HG02840 (cell line): ENCODE data around the gene NMT1.

ENCODE experiments used
- ATAC-seq: cut with Tn5 transposase; IDR thresholded peaks from one replicate; pipeline ENCODE4 v1.9.1; 2021; ENCODE audit warnings: mild to moderate bottlenecking, moderate library complexity, moderate number of reproducible peaks; ENCODE audit not compliant: unreplicated experiment, low FRiP score

Gene NMT1

DNA sequence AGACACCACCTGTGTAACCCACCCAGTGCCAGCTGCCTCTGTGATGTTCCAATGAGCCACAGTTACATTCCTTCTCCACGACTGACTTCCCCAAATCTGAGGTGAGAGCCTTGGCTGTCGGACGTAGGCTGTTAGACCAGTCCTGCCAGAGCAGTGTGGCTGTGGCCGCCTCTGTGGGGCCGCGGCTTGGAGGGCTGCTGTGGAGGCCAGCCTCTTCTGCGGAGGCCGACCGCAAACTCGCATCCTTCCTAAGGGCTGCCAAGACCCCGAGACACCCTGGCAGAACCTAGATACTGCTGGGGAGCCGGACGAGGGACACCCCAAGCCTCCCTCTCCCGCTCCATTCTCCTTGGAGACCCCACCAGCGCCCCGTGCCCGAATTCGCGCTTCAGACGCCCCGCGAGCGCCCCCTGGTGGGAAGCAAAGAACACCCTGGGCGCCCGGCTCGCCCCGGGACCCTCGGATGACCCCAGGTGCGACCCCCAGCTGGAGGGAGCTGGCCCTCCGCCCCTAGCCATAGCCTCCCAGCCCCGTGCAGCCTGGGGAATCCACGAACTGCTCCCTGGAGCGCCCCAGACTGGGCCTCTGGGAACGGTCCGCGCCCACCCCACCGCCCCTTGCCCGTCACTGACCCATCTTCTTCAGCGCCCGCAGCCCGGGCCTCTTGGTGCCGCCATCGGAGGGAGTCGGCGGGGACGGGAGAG lies 70.7 kb downstream of the NMT1 start:
- no peak for ATAC-seq

DNA sequence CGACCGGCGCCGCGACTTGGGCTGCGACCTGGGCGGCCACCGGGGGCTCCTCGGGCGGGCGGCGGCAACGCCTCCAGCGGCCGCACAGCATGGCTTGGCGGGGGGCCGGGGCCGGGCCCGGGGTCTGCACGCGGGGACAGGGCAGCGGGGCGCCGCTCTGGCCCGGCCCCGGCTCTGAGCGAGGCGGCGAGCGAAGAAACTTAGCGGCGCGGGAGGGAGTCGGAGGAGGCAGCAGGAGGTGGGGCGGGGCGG lies 71.1 kb downstream of the NMT1 start, which contains the start of gene PLCD3:
Gene PLCD3, minus strand, starts transcription at position 196 of the 252 bp plus-strand sequence. Its CDS starts 105 bp downstream, at position 91.
- ATAC-seq: no peak

DNA sequence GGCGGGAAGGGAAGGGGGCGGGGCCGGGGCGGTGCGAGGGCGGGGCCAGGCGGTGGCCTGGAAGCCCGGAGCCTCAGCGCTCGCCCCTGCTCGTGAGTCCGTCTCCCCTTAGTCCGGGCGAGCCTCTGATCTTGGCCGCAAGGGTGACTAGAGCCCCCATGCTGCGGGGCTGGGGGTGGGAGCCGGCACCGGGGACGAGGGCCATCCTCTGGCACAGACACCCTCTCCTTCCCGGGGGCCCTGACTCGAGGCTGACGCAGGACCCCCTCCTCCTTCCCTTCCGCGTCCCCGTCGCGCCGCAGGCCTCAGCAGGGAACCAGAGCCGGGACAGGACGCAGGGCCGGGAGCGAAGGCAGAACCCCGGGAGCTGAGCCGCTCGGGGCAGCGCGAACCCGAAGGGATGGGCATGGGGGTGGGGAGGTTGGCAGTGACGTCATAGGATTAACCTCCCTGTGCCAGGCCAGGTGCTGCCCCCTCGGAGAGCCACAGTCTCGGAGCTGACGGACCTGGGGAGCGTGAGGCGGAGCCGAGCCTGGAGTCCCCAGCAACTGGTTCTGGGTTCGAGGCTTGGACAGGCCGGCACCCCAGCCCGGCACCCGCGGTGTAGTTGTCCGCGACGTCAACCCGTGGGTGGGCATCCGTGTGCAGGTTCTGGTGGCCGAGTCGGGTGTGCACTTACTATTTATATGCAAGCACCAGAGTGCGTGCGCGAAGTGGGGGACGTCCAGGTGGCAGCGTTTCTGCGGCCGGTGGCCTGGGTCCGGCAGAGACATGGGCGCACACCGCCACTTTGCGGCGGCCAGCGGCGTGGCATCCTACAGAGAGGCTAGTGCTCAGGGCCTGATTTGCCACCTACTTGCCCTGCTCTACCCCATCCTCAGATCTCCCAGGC lies 71.7 kb downstream of the NMT1 start:
- ATAC-seq: no peak

DNA sequence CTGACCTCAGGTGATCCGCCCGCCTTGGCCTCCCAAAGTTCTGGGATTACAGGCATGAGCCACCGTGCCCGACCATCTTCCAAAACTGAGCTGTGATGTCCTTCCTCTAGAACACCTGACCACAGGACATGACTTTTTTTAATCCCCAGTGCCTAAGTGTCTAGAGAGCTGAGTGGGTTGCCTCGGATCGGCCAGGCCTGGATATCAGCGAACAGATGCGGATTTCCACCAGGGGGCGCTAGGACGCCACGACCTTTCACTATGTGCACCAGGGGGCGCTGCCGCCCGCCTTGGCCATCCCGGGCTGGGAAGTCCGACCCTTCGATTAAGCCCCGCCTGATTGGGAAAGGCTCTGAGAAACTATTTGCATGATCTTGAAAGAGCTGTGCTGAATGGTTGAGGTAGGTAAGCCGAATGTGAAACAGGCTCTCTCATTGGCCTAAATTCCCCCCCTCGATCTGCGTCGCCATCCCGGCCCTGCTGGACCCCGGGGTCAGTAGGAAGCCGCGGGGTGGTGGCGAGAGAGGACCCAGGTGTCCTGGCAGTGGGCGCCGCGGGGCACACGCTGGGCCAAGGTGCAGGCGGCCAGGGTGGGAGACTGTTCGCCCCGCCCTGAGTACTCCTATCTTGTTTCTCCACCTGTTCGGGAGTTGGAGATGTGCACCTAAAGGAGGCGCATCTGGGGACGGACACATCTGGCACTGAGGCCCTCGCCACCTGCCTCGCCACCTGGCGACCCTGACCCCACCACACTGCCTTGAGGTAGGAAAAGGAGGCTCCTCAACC lies 74.3 kb downstream of the NMT1 start, which contains the start of gene ACBD4:
Gene ACBD4, plus strand, starts transcription at position 496 of the 786 bp plus-strand sequence. CDS start 458 bp downstream, outside the sequence.
- ATAC-seq: peak; percentile 70

DNA sequence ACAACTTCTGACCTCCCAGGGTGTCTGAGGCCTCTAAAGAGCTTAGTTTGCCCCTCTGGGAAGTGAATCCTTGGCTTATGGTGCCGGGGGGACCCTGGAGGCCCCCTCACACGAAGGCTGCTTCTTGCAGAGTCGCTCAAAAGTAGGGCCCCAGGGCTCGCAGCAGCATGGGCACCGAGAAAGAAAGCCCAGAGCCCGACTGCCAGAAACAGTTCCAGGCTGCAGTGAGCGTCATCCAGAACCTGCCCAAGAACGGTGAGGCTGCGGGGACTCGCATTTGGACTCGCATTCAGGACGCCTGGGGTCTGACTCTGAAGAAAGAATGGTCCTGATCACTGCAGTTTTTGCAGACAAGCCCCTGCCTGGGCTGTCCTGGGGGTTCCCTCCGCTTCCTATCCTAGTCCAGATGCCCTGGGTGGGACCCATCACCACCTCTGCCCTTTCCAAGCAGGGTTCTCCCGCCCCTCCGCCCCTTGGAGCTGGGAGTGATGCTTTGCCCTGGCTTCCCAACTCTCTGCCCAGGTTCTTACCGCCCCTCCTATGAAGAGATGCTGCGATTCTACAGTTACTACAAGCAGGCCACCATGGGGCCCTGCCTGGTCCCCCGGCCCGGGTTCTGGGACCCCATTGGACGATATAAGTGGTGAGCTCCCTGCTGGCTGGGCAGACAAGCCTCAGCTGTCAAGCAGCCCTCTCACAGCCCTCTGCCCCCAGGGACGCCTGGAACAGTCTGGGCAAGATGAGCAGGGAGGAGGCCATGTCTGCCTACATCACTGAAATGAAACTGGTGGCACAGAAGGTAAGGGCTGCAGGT lies 75.1 kb downstream of the NMT1 start:
- ATAC-seq: no peak

DNA sequence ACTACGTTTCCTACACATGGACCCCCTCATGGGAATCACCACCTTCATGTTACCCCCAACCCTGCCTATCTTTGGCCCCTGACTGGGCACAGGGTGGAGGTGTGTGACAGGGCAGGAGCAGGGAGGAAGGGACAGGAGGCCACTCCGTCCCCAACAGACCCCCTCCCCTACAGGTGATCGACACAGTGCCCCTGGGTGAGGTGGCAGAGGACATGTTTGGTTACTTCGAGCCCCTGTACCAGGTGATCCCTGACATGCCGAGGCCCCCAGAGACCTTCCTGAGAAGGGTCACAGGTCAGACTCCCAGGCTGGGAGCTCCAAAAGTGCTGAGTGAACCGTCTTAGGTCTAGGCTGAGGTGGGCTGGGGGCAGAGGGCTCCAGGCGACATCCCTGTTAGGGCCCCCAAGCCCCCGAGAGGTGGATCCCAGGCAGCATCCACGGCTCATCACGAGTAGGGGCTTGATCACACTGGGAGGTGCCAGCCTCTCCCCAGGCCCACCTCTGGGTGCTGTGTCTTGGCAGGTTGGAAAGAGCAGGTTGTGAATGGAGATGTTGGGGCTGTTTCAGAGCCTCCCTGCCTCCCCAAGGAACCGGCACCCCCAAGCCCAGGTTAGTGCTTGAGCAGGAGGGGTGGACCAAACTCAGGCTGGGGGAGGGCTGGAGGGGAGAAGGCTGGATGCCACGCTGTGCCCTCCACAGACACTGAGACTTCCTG lies 75.9 kb downstream of the NMT1 start:
- ATAC-seq: no peak

DNA sequence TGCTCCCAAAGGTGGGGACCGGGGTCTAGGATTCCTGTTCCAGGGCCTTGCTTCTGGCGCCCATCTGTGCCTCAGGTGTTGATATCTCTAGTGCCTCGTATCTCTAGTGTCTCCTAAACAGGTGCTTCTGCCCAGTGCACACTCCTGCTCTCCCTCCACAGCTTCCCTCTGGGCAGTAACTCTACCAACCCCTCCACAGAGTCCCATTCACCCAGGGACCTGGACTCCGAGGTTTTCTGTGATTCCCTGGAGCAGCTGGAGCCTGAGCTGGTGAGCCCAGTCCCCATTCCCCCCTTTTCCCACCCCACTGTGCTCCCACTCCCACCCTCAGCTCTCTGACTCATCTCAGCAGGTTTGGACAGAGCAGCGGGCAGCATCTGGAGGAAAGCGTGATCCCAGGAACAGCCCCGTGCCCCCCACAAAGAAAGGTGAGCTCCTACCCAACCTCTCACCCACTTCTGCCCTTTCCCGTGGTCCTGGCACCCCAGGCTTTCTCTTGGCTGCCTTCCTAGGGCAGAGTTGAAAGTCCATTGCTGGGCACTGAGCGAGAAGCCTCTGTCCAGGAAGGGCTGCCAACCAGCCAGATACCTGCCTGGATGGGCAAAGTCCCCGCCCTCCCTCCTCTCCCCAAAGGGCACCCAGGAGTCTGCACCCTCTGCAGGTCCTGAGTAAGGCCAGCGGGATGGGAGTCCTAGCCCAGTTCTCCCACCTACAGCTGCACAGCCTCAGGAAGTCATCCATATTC lies 76.6 kb downstream of the NMT1 start:
- no peak for ATAC-seq

DNA sequence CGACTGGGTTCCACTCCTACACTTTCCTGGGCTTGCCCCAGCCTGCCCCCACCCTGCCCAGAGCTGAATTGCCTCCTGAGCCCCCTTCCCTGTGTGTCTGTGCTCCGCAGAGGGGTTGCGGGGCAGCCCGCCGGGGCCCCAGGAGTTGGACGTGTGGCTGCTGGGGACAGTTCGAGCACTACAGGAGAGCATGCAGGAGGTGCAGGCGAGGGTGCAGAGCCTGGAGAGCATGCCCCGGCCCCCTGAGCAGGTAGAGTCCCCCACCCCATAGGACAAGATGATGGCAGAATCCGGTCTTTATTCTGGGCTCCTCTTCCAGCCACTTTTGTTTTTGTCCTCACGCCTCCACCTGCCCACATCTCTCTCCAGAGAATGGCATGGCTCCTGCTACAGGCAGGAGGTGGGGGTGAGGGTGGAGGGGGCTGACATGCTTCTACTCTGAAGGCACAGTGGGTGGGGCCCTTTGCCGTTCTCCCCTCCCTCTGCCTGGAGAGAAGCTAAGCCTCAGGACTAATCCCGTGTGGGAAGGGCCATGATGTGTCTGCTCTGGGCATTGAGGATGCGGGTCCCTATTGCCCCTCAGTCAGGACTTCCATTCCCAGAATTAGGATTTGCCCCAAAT lies 77.9 kb downstream of the NMT1 start:
- no peak for ATAC-seq

DNA sequence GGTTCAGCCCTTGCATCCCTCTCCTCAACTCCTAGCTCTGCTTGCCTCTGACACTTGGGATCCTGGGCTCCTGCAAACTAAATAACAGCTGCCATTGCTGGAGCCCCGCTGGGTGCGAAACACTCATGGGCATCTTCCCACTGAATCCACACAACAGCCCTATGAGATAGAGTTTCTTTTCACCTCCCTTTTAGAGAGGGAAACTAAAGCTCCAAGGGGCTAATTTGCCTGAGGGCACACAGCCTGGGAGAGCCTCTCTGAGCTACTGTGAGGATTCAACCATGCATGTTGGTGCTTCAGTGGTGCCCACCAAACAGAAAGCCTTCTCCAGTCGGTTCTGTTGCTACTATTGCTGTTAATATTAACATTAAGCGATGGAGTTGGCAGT lies 78.4 kb downstream of the NMT1 start:
- ATAC-seq: no peak

DNA sequence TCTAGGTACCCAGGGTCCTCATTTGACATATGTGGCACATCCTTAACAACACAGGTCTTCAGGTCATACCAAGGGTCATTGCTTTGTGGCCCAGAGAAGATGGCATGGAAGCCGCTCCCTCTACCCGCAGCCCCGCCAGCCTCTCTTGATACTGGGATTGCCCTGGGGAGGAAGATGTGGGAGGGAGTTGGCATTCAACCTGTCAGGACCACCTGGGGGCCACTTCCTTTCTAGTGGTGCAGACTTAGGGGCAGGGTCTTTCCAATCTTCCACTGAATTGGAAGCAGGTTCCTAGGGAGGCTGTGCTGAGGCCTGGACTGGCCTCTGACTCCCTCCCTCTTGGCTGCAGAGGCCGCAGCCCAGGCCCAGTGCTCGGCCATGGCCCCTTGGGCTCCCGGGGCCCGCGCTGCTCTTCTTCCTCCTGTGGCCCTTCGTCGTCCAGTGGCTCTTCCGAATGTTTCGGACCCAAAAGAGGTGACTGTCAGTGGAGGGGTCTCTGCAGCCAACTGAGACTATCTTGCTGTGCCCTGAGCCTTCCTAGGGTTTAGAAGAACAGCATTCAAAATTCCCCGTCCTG lies 82.1 kb downstream of the NMT1 start:
- ATAC-seq: no peak

DNA sequence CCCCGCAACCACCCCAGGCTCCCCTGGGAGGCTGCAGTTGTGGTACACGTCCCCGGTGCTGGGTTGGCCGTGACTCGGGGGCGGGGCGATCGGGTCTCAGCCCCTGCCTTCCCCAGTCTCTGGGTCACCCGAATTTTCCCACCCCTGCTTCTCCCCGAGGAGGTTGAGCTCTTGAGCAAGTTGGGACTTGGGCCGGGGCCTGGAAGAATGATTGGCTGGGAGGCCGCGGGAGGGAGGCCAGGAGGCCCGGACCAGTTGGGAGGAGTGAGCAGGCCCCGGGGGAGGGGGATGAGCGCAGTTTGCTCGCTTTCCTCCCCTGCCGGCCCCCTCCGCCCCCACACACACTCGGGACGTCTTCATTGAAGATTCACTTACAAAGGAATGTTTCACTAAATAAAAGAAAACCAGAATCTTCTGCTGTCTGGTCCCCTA lies 82.7 kb downstream of the NMT1 start:
- ATAC-seq: no peak

DNA sequence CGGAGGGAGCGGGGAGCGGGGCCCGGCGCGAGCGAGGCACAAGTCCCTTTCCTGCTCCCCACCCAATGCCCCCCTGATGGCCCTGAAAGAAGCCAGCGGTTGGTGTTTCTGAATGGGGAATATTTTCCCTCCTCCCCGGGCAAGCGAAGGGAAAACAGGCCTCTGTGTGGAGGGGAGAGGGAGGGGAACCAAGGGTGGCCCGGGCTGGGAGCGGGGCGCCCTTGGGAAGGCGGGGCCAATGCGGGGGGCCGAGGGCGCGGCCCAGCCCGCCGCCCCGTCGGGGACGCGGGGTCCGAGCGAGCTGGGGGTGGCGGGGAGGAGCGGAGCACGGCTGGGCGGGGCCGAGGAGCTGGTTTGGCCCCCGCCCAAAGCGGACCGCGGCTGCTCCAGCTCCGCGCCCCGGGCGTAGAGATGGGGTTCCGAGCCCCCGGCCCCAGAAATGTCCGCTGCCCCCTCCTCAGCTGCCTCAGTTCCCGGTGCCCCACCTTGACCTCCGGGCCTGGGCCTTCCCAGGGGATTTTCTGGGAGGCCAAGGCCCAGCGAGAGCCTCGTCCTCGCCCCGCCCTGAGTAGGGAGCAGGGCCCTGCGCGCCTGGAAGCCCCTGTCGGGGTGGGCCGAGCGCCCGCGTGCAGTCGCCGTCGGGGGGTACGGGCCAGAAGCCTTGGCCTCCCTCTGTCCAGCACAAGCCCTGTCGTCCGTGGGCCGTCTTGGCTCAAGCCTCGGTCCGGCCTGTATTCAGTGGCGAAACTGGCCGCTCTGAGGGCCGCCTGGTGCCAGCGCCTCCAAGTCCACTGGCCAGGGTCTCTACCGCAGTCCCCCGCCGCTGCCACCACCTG lies 83.3 kb downstream of the NMT1 start:
- no peak for ATAC-seq

DNA sequence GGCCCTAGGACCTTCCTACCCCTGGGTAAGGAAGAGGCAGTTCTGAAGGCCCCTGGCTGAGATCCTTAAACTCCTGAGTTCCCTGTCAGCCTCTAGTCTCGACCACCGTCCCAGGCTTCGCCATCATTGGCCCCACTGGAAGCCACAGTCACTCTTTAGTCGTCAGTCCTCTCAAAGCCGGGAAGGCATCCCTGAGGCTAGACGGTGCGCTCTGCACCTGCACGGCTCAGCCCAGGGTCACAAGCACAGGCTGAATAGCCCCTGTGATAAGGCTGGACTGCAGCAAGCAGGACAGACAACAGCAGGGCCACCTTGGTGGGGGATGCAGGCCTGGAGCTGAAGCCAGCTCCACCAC lies 83.9 kb downstream of the NMT1 start:
- ATAC-seq: no peak

DNA sequence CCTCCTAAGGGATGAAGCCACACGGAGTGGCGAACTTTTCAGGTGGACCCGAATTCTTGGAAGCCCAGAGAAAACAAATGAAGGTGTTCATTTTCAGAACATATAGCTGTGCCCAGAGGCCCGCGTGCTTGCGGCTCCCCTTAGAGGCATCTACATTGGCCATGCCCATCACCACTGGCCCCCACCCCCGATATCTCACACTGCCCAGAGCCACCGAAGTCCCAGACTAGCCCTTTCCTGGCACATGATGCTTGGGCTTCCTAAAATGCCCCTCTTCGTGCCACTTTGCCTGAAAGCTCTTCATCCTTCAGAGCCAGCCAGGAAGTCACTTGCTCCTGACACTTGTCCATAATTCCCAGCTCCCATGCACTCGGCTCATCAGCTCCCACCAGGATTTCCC lies 85.0 kb downstream of the NMT1 start:
- ATAC-seq: no peak

DNA sequence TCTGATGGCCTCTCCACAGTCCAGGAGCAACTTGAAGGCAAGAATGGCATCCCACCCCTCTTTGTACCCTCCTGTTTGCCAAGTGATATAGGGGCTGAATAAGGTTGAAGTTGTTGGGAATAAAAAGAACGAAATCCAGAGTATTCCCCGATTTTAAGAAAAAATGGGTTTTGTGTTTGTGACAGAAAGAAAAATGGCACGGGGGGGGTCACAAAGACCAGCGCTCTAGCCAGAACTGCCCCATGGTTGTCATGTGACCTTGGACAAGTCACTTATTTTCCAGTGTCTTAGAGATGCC lies 85.4 kb downstream of the NMT1 start:
- ATAC-seq: no peak

DNA sequence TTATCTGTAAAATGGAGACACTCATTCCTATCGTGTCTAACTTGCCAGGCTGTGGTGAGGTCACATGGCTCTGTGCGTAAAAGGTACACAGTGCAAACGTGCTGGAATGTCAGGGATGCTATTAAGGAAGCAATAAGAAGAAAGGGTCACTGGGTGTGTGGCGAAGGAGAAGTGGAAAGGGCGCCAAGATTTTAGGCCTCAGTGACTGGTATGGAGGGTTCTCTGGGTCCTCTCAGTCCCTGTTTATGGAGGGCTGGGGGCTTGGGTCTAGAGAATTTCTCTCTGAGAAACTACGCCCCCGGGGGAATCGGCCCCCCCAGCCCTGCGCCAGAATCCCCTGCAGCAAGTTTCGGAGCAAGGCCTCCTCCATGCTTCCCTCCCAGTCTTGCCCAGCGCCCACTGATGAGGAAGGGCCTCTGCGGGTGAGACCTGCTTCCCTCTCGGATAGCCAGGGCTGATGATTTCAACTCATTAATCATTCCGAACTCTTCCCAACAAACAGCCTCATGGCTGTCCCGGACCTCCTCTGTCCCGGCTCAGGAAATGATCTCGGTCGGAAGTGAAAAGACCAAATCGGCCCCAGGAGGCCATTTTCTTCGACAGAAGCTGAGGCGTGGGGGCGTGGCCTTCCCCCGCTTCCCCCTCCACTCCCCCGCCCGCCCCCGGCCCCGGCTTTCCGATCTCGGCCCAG lies 85.9 kb downstream of the NMT1 start:
- peak; percentile 2 for ATAC-seq

DNA sequence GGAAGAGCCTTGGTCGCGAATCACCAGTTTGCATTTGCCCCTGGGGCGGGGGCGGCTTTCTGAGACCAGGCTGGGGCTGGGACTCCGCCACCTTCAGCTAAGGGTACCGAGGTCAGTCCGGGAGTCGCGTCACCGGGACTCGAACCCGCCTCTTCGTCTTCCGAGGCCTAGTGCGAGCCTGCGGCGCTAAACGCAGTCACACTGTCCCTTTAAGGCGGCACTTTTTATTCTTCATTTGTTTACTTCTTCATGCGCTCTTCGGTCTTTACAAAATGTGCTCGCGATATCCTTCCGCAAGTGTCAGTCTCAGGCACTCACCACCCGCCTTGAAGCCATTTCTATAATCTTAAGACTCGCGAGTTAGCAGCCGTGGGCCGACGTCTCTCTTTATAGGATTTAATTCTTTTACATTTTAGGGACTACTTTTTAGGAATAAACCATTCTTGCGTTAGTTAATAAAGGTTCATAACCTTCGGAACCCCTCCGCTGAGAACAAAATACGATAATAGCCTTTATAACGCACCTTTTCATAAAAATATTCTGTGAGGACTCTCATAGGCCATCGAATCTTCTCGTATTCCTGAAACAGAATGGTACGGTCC lies 86.6 kb downstream of the NMT1 start:
- peak; percentile 20 for ATAC-seq
